Pancreas (tissue), 10 donors: ENCODE measurements around the gene PCLO. TPM values are rescaled to one million over a fixed set of nuclear protein-coding genes. Genes with fewer than 3 reads are reported as not detected.
"Not testable (repeated sequence)": the region's sequence is repeated elsewhere in the genome, so short reads cannot be mapped to it uniquely, and the experiment has no call there.

Experiments
- ATAC-seq, 4 donors: fragments of 200-7000 bp; cut with Tn5 transposase; one replicate each; pipeline versions ENCODE4 v1.8.0 to v1.9.1; 2020; ENCODE audit warnings: mild to moderate bottlenecking in 4 of 4, moderate library complexity in 4 of 4
- DNase-seq, 6 donors: peaks; one replicate each; pipeline ENCODE4 v3.0.0-alpha.2; 2020
- FAIRE-seq: peaks from 2 replicates; lab custom pipeline; 2012; peaks lifted over from hg19 to GRCh38; lab: Jason Lieb, UNC
- H3K27ac ChIP-seq, 4 donors: fragments of 200-600 bp; sonication (generic); 1 replicate in 3 of 4; 2 replicates in 1 of 4; pipeline versions ENCODE4 v1.5.0 to v1.8.0; 2020
- H3K27me3 ChIP-seq, 4 donors: fragments of 200-600 bp; one replicate each; pipeline ENCODE4 v1.8.0; 2021
- H3K36me3 ChIP-seq, 3 donors: fragments of 200-600 bp; sonication (generic) in 1 of 3; one replicate each; pipeline versions ENCODE4 v1.5.0 to v1.8.0; 2020 to 2021
- H3K4me1 ChIP-seq, 3 donors: fragments of 200-600 bp; one replicate each; pipeline ENCODE4 v1.8.0; 2021
- H3K4me3 ChIP-seq, 4 donors: fragments of 200-600 bp; sonication (generic) in 2 of 4; one replicate each; pipeline versions ENCODE4 v1.5.0 to v1.8.0; 2020 to 2021
- H3K9me3 ChIP-seq, 4 donors: fragments of 200-600 bp; one replicate each; pipeline ENCODE4 v1.8.0; 2021
- WGBS, 2 donors: extraction: QIAGEN DNeasy Blood & Tissue Kit; methylation state at CpG; one replicate each; pipeline ENCODE4 v1.1.7; 2013; 5-methylcytosine and 5-hydroxymethylcytosine counted together
- intact Hi-C, 3 donors: fragments of 100-400 bp; cut with DNase I; formaldehyde crosslinking; loops; one replicate each; pipeline versions ENCODE4 v1.11.1 to v1.14.2; 2022
- polyA plus RNA-seq, 2 donors: library from polyadenylated mRNA; stranded (reverse); fragments of 200-250 nt; gene quantifications; one replicate each; pipeline ENCODE4 v1.2.3, GENCODE V29; 2013
- total RNA-seq, 6 donors: library from RNA; stranded (reverse); fragmentation: NEBNext Ultra II Directional in 4 of 6; extraction: Animal tissue kit (Norgen Biotek cat#: 25700) in 4 of 6; gene quantifications; one replicate each; pipeline versions ENCODE4 v1.2.1 to v1.2.4, GENCODE V29; 2021 to 2023
- TF ChIP-seq, protein P1 (sequence below), 4 donors: fragments of 200-600 bp; sonication (generic) in 3 of 4; IDR thresholded peaks; one replicate each; pipeline versions ENCODE4 v1.5.0 to v1.8.0; 2021; ENCODE audit warnings: antibody characterized with exemption in 4 of 4
- donor health status: healthy with polysubstance abuse.
- donor health status: DM: no; HTN: no; CAD: no; lungs with moderate emphysema.
- donor health status: DM: no; HTN: no; CAD: no.
- donor health status: control.
- donor health status: control.
- donor health status: Bipolar disorder and iron deficiency.
- donor health status: DM: yes; HTN: yes; CAD: no.
- donor health status: DM: no; HTN: no; CAD: no.
- donor health status: DM: no; HTN: no; CAD: no.
- donor health status: DM: yes; HTN: yes; CAD: no.

The PCLO gene
- total and polyA plus RNA-seq, 8 donors = 1.9 to 5.6 (median 4.6) TPM

DNA sequence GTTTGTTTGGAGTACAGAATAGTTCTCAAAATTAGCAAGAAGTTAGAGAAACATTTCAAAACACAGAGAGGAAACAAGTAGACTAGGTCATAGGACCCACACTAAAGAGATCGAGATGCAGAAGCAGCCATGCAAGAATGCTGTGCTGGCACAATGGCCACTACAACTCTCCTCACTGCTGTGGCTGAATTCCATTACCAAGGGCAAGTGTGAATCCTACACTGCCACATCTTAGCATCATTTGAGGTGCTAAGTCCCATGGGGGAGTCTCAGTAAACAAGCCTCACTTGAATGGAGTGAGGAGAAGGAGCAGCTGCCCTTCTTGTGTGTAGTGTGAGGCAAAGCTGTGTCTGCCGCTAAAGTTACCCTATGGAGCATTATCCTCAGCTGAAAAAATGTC is 56.7 kb downstream of the PCLO start:
- TF ChIP-seq, protein P1, sequence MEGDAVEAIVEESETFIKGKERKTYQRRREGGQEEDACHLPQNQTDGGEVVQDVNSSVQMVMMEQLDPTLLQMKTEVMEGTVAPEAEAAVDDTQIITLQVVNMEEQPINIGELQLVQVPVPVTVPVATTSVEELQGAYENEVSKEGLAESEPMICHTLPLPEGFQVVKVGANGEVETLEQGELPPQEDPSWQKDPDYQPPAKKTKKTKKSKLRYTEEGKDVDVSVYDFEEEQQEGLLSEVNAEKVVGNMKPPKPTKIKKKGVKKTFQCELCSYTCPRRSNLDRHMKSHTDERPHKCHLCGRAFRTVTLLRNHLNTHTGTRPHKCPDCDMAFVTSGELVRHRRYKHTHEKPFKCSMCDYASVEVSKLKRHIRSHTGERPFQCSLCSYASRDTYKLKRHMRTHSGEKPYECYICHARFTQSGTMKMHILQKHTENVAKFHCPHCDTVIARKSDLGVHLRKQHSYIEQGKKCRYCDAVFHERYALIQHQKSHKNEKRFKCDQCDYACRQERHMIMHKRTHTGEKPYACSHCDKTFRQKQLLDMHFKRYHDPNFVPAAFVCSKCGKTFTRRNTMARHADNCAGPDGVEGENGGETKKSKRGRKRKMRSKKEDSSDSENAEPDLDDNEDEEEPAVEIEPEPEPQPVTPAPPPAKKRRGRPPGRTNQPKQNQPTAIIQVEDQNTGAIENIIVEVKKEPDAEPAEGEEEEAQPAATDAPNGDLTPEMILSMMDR (IDR thresholded peaks at IDR 0.05) = no peak
- no peak for FAIRE-seq
- no peak for ATAC-seq

DNA sequence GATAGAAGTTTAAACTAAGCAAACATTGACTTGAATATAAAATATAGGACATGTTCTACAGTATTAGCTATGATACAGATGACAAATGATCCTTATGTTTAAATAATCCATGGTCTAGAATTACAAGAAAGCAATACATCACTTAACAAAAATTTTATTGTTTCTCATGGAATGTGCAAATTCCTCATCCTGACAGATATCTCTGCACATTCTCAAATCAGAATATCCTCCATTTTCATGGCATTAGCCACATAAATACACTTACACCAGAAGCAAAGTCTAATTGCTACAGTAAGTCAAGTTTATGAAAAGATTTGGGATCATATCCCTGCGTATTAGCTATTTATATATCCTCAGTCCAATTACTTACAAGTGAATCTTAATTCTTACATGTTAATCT is 57.6 kb downstream of the PCLO start:
- H3K27ac ChIP-seq = no peak overlapping the region
- FAIRE-seq = no peak
- H3K4me3 ChIP-seq = no peak overlapping the region
- 90 to 91% methylated on average over 1 of the region's 1 CpG for WGBS, 2 donors
- no peaks in the 10 kb centered on the region for H3K27me3 ChIP-seq
- H3K4me1 ChIP-seq = no peaks in the 10 kb centered on the region
- no peak for ATAC-seq
- TF ChIP-seq, protein P1 (IDR thresholded peaks at IDR 0.05) = no peak
- intact Hi-C loops = no loop called here
- DNase-seq = no peak
- no peaks in the 10 kb centered on the region for H3K36me3 ChIP-seq
- no peaks in the 10 kb centered on the region for H3K9me3 ChIP-seq

More for the DNA sequence above, 56.7 kb downstream of the PCLO start:
- Histone ChIP-seq H3K9me3 (no peaks in the 10 kb centered on the region), H3K27ac (no peak overlapping the region), H3K4me1 (no peaks in the 10 kb centered on the region), H3K27me3 (no peaks in the 10 kb centered on the region), H3K4me3 (no peak overlapping the region), H3K36me3 (no peaks in the 10 kb centered on the region)
- no peak for DNase-seq
- WGBS, 2 donors = 0 to 91% methylated on average over 2 of the region's 2 CpGs
- intact Hi-C loops = no loop called here

DNA sequence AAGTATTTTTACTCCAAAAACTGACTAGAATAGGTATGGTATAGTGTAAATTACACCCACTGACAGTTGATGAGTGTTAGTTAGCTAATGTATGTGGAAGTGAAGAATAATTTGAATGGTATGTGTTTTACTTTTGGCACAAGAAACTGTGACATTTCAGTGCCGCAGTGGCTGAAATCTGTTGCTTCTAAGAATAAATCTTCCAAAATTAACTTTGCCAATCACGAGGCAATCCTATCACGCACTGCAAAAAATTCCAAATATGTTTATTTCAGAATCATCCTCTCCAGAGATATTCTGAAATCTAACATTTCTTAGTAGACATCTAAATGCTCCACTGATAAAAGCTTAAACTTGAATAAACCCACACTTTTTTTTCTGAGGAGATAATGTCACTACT is 61.2 kb downstream of the PCLO start:
- H3K27me3 ChIP-seq = no peaks in the 10 kb centered on the region
- H3K4me1 ChIP-seq = no peaks in the 10 kb centered on the region
- ATAC-seq (no peak), DNase-seq (no peak), FAIRE-seq (no peak)
- intact Hi-C loops = no loop called here
- no peaks in the 10 kb centered on the region for H3K9me3 ChIP-seq
- TF ChIP-seq, protein P1 (IDR thresholded peaks at IDR 0.05) = no peak
- H3K27ac ChIP-seq = no peak overlapping the region
- no peaks in the 10 kb centered on the region for H3K36me3 ChIP-seq
- 89 to 91% methylated on average over 3 of the region's 3 CpGs for WGBS, 2 donors
- no peak overlapping the region for H3K4me3 ChIP-seq

DNA sequence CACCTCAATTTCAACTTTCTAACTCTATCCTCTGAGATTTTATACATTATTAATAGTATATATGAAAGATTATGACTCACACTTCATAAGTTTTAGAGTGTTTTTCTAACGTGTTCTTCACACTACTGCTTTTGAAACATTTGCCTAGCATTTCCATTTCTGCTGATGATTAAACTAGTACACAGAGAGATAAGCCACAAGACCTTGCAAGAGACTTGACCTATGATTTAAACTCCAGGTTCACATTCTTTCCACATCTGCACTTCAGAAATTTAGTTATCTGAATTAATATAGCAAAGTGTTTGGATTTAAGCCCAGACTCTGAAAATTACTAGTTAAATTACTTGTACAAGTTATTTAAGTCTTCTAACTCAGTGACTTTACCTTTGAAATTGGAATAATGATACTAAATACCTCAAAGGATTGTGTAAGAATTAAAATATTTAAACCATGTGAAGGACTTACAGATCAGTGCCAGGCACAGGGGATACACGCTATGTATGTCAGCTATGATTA is 66.6 kb downstream of the PCLO start:
- no peak for DNase-seq
- TF ChIP-seq, protein P1 (IDR thresholded peaks at IDR 0.05) = no peak
- no peak overlapping the region for H3K27ac ChIP-seq
- H3K9me3 ChIP-seq = no peaks in the 10 kb centered on the region
- no peaks in the 10 kb centered on the region for H3K4me1 ChIP-seq
- intact Hi-C loops = no loop called here
- no peaks in the 10 kb centered on the region for H3K36me3 ChIP-seq
- H3K4me3 ChIP-seq = no peak overlapping the region
- no peaks in the 10 kb centered on the region for H3K27me3 ChIP-seq
- FAIRE-seq = no peak
- ATAC-seq = no peak
- WGBS, 2 donors = 52 to 55% methylated on average over 2 of the region's 2 CpGs

DNA sequence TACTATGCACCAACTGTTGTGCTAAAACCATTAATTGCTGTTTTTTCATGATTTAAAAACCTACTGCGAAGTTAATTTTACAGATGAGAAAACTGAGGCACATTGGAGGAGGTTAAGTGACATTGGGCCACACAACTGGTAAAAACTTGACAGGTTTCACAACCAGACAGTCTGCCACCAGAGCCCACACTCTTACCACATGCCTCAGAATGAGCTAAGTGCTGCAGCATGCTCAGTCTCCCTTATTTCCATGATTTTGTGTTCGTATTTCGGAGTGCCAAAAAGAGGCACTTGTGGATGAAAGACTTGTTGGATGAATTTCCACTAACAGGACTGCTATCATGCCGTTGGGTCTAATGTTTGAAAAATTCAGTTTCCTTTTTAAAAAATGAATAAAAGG is 77.4 kb downstream of the PCLO start:
- ATAC-seq (no peak), FAIRE-seq (no peak), DNase-seq (no peak)
- no peaks in the 10 kb centered on the region for H3K4me1 ChIP-seq
- TF ChIP-seq, protein P1 (IDR thresholded peaks at IDR 0.05) = no peak
- H3K27ac ChIP-seq = no peak overlapping the region
- no peaks in the 10 kb centered on the region for H3K9me3 ChIP-seq
- no peaks in the 10 kb centered on the region for H3K36me3 ChIP-seq
- 91 to 96% methylated on average over 4 of the region's 4 CpGs for WGBS, 2 donors
- no peak overlapping the region for H3K4me3 ChIP-seq
- intact Hi-C loops = no loop called here
- H3K27me3 ChIP-seq = no peaks in the 10 kb centered on the region

DNA sequence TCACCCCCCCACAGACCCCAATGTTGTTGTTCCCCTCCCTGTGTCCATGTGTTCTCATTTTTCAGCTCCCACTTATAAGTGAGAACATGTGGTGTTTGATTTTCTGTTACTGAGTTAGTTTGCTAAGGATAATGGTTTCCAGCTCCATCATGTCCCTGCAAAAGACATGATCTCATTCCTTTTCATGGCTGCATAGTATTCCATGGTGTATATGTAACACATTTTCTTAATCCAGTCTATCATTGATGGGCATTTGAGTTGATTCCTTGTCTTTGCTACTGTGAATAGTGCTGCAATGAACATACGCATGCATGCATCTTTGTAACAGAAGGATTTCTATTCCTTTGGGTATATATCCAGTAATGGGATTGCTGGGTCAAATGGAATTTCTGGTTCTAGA is 82.8 kb downstream of the PCLO start:
- 95 to 100% methylated on average over 1 of the region's 1 CpG for WGBS, 2 donors
- DNase-seq, H3K27me3 ChIP-seq, intact Hi-C loops, H3K4me3 ChIP-seq, H3K9me3 ChIP-seq, FAIRE-seq, ATAC-seq, H3K36me3 ChIP-seq, H3K27ac ChIP-seq, H3K4me1 ChIP-seq: not testable (repeated sequence)
